Bronchial epithelial cell (primary cell): ENCODE measurements around the gene BAHCC1. TPM values are rescaled to one million over a fixed set of nuclear protein-coding genes. Genes with fewer than 3 reads are reported as not detected.
A peak's percentile ranks its signal among the peaks of the same experiment; 100 is the strongest.

Experiments
- DNase-seq: peaks from one replicate; pipeline ENCODE4 v3.0.0-alpha.2; 2010; ENCODE audit warnings: low read depth
- FAIRE-seq: peaks from 2 replicates; lab custom pipeline; 2011; peaks lifted over from hg19 to GRCh38; lab: Jason Lieb, UNC
- H3K27me3 ChIP-seq: 2 replicates; pipeline ENCODE4 v1.5.1; 2011; ENCODE audit warnings: low read length; ENCODE audit not compliant: control insufficient read depth, insufficient read depth
- H3K36me3 ChIP-seq: 2 replicates; pipeline ENCODE4 v1.5.1; 2011; ENCODE audit warnings: low read length; ENCODE audit not compliant: control insufficient read depth, insufficient read depth
- H3K4me3 ChIP-seq: 2 replicates; pipeline ENCODE4 v1.5.1; 2011; ENCODE audit warnings: mild to moderate bottlenecking, low read depth, low read length, control low read depth
- total RNA-seq: library from RNA; depleted of rRNA; stranded (reverse); fragments of >200 nt; gene quantifications from 2 replicates; pipeline ENCODE4 v1.2.1, GENCODE V29; 2014
- TF ChIP-seq, protein P1 (sequence below): IDR thresholded peaks from 2 replicates; pipeline ENCODE4 v1.5.1; 2011; ENCODE audit warnings: mild to moderate bottlenecking, moderate library complexity, low read length, control low read depth, inconsistent platforms; ENCODE audit not compliant: insufficient read depth, severe bottlenecking

Gene BAHCC1
- total RNA-seq, 1 donor from 2014 or later, result 0.79 TPM

DNA sequence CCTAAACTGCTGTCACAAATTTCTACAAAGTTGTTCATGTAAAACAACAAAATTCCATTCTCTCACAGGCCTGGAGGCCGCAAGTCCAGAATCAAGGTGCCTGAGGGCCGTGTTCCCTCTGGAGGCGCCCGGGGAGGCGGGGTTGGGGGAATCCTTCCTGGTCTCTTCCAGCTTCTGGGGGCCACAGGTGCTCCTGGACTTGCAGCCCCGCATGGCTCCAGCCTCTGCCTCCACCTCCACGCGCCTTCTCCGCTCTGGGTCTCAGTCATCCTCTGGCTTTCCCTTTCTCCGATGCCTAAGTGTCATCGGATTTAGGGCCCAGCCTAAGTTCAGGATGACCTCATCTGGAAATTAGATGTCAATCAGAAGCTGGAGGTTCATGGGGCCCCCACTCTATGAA, 28.6 kb upstream of the BAHCC1 start:
- FAIRE-seq, result no peak

DNA sequence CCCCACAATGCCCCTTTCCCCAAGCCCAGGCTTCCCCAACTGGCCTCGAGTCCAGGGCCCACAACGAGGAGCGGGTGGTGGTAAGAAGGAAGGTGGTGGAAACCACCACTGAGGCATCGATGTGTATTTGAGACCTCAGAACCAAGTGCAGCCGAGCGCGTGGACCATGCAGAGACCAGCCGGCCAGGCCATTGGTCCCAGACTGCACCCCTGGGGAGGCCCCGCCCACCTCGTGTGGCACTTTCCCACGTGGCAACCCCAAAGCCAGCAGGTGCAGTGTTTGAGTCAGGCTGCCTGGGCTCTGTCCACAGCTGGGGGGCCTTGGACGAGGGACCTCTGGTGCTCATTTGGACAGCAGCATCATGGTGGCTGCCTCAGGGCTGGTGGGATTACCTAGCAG, 28.1 kb upstream of the BAHCC1 start:
- no peak for DNase-seq
- no peak for FAIRE-seq
- Histone ChIP-seq H3K36me3 (no peaks in the 10 kb centered on the region), H3K4me3 (no peak overlapping the region), H3K27me3 (peaks cover 7% of the 10 kb centered on the region)
- TF ChIP-seq, protein P1, sequence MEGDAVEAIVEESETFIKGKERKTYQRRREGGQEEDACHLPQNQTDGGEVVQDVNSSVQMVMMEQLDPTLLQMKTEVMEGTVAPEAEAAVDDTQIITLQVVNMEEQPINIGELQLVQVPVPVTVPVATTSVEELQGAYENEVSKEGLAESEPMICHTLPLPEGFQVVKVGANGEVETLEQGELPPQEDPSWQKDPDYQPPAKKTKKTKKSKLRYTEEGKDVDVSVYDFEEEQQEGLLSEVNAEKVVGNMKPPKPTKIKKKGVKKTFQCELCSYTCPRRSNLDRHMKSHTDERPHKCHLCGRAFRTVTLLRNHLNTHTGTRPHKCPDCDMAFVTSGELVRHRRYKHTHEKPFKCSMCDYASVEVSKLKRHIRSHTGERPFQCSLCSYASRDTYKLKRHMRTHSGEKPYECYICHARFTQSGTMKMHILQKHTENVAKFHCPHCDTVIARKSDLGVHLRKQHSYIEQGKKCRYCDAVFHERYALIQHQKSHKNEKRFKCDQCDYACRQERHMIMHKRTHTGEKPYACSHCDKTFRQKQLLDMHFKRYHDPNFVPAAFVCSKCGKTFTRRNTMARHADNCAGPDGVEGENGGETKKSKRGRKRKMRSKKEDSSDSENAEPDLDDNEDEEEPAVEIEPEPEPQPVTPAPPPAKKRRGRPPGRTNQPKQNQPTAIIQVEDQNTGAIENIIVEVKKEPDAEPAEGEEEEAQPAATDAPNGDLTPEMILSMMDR, result no peak

More for the DNA sequence above, 28.6 kb upstream of the BAHCC1 start:
- no peak for DNase-seq
- Histone ChIP-seq H3K4me3 (no peak overlapping the region), H3K36me3 (no peaks in the 10 kb centered on the region), H3K27me3 (peaks cover 7% of the 10 kb centered on the region)
- TF ChIP-seq, protein P1, result no peak

DNA sequence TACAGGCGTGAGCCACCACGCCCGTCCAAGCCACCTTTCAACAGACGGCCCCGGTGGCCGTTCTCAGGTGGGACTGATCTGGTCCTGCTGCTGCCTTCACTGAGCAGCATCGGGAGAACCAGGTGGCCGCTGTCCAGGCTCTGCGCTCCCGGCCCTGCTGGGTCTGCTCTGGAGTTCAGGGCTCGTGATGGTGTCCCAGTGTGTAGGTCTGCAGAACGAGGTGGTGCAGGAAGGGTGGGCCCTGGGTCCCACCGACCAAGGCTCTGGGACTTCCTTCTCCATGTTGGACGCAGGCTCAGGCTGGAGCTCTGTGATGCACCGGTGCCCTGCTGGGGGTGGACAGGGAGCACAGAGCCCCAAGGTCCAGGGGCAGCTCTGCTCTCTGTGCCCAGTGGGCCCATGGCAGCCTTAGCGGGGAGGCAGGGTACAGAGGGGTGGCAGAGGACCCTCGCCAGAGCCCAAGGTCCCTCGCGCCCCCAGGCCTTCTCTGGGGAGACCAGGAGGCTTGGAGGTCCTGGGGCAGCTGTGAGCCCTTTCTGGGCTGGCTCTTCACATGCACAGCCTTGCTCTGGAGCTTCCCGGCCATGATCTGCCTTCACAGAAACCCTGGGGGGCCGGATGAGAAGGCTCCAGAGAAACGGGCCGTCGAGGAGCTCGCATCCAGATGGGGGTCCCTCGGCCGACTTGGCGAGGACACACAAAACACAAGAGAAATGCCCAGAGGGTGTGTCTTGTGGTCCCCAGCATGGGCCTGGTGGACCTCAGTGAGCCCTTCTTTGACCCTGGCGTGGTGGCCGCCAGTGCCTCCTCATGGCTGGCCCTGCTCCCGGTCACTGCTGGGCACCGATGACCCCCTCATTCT, 26.9 kb upstream of the BAHCC1 start:
- FAIRE-seq (no peak), DNase-seq (no peak)
- H3K27me3 ChIP-seq, result peaks cover 7% of the 10 kb centered on the region
- no peaks in the 10 kb centered on the region for H3K36me3 ChIP-seq
- H3K4me3 ChIP-seq, result no peak overlapping the region
- TF ChIP-seq, protein P1, result no peak

DNA sequence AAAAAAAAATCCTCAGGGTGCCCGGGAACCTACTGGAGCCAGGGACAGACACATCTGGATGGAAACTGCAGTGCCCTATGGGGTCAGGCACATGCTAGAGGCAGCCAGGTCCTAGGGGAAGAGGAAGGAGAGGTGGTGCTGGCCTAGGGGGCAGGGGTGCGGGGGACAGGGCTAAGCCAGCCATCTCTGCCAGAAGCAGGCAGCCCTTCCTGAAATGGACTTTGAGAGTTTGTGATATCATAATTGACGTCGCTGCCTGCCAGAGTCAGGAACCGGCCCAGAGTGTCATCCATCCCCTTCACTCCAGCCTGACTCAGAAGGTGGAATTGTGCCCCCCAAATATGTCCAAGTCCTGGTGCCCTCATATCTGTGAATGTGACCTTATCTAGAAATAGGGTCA, 25.0 kb upstream of the BAHCC1 start:
- FAIRE-seq, result no peak
- DNase-seq, result no peak
- no peaks in the 10 kb centered on the region for H3K36me3 ChIP-seq
- H3K27me3 ChIP-seq, result peaks cover 5% of the 10 kb centered on the region
- no peak overlapping the region for H3K4me3 ChIP-seq
- TF ChIP-seq, protein P1, result no peak

DNA sequence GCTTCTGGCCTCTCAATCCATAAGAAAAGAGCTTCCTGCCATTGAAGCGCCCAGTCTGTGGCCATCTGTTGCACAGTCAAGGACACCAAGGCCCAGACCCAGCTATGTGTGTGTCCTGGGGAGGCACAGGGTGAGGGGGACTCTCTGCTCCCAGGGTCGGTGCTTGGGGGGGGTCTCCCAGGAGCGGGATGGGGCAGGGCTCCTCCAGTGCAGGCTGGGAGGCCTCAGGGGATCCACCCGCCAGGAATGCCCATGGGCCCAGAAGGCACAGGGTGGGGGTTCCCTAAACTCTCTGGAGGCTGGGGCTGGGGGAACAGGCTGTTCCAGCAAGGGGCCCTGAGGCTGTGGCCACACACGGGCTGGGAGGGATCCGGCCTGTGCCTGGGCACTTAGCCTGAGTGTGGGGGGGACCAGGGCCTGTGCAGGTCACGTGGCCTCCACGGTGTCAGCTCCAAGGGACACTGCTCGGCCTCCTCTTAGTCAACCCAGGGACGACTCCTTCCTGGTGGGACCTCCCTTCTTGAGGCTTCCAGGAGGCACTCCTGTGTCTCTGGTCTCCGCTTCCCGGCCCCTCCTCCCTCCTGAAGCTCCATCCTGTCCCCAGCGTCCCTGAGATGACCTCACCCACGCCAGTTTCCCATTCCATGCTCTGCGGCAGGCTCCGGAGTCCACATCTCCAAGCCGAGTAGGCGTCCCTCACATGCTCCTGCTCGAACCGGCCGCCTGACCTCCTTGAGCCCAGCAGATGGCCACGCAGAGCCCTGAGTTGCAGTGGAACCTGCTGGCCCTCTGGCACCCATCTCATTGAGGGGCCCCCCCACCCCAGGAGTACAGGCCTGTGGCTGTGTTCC, 23.1 kb upstream of the BAHCC1 start:
- Histone ChIP-seq H3K36me3 (no peaks in the 10 kb centered on the region), H3K4me3 (no peak overlapping the region), H3K27me3 (peaks cover 9% of the 10 kb centered on the region)
- FAIRE-seq (peak; percentile 7), DNase-seq (no peak)
- TF ChIP-seq, protein P1, result peak; percentile 22
